ENCODE data around the gene HOXD8.
A peak's percentile ranks its signal among the peaks of the same experiment; 100 is the strongest.

The HOXD8 gene

DNA sequence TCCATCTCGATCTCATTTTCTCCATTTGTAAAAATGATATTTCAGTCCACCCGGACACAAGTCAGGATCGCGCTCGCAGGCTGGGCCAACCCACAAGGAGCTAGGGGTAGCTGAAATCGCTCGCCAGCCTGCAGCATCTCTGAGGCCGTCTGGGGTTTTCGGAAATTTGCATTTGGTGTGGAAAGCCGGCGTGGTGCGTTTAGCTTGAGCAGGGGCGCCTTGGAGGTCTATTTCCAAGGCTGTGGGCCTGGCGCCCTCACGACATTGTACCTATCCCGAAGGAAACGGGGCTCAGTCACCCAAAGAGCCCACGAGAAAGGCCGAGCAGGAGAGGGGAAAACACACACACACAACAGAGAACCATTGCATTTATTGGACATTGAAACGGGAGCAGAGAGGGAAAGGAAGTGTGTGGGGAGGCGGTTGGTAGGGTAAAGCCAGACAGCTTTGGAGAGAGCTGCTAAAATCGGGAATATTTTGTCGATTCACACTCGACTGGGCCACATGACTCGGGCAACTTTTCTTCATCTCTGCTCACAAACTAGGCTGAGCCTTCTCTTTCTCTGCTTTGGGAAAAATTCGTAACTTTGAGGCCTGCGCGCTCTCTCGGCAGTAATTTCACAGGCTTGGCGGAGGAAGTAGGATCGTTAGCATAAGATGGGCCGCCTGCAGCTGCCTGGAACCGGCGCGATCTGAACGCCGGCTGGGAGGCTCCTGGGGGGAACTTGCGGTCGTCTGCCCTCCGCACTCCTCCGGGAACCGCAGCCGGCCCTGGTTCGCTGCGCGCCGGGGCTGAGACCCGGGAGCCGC, 1.1 kb upstream of the HOXD8 start:
- H3K9me3 Mint-ChIP-seq = no peaks in the 10 kb centered on the region
- H3K4me1 Mint-ChIP-seq = peaks cover 36% of the 10 kb centered on the region
- H3K27me3 Mint-ChIP-seq = peaks cover 67% of the 10 kb centered on the region
- H3K36me3 Mint-ChIP-seq = peaks cover 2% of the 10 kb centered on the region
- peak overlapping the region; percentile 16 for H3K4me3 Mint-ChIP-seq
- H3K27ac Mint-ChIP-seq = peak overlapping the region; percentile 20

DNA sequence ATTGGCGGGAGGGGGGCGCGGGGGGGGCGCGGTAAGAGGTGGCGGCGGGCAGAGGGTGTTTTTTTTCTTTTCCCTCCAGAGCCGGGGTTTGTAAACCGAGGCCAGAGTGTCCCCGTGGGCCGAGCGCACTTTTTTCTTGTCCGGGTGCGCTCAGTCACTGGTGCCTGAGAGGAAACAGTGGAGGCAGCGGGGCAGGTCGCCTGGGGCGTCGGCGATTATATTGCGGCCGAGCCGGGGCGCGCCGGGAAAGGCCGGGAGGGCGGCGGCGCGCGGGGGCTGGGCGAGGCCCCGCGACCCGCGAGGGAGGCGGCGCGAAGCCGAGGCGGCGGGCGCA, 275 bp downstream of the HOXD8 start:
- H3K4me3 Mint-ChIP-seq = no peak overlapping the region
- peaks cover 69% of the 10 kb centered on the region for H3K27me3 Mint-ChIP-seq
- peaks cover 33% of the 10 kb centered on the region for H3K4me1 Mint-ChIP-seq
- no peaks in the 10 kb centered on the region for H3K9me3 Mint-ChIP-seq
- H3K27ac Mint-ChIP-seq = no peak overlapping the region
- H3K36me3 Mint-ChIP-seq = peaks cover 2% of the 10 kb centered on the region

DNA sequence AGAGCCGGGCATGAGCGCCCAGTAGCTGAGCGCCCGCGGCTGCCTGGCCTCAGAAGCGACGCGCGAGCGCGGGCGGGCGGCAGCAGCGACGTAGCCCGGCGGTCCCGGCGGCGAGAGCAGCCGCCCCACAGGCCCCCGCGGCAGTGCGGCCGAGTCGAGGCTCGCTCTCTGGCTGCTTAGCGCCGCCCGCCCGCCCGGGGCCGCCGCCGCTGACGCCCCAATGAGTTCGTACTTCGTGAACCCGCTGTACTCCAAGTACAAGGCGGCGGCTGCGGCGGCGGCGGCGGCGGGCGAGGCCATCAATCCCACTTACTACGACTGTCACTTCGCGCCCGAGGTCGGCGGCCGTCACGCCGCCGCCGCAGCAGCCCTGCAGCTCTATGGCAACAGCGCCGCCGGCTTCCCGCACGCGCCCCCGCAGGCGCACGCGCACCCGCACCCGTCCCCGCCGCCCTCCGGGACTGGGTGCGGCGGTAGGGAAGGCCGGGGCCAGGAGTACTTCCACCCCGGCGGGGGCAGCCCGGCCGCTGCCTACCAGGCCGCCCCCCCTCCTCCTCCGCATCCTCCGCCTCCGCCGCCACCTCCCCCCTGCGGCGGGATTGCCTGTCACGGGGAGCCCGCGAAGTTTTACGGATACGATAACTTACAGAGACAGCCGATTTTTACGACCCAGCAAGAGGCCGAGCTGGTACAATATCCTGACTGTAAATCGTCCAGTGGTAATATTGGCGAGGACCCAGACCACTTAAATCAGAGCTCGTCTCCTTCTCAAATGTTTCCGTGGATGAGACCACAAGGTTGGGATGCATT, 847 bp downstream of the HOXD8 start:
- H3K27ac Mint-ChIP-seq = no peak overlapping the region
- peak overlapping the region; percentile 62 for H3K4me3 Mint-ChIP-seq
- H3K9me3 Mint-ChIP-seq = no peaks in the 10 kb centered on the region
- peaks cover 71% of the 10 kb centered on the region for H3K27me3 Mint-ChIP-seq
- H3K4me1 Mint-ChIP-seq = peaks cover 35% of the 10 kb centered on the region
- peaks cover 2% of the 10 kb centered on the region for H3K36me3 Mint-ChIP-seq

DNA sequence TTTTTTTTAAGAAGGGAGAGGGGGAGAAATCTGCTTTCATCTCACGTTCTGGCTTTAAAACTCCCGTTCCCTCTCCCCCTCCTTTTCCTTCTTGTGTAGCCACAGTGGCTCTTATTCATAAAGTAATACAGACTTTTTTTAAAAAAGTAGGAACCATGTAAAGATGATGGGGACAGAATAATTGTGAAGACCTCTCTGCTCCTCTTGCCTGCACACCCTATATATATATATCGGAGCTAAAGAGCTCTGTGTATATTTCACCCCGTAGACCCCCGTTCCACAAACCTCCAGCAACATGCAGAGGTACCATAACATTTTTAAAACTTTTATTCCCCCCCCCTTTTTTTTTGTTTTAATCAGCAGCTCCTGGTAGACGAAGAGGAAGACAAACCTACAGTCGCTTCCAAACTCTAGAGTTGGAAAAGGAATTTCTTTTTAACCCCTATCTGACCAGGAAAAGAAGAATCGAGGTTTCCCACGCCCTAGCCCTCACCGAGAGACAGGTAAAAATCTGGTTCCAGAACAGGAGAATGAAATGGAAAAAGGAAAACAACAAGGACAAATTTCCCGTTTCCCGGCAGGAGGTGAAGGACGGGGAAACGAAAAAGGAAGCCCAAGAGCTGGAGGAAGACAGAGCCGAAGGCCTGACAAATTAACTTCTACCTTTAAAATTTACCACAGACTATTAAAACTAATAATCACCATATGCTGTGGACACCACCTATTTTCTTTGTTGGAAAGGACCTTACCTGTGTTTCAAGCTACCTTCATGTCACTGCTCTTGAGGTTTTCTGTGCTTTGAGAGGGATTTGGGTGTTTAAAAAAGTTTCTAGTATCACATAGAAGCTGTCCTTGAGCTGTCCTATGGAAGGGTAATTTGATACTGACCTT, 1.7 kb downstream of the HOXD8 start:
- Mint-ChIP-seq H3K27ac (peak overlapping the region; percentile 70), H3K9me3 (no peaks in the 10 kb centered on the region), H3K27me3 (peaks cover 71% of the 10 kb centered on the region), H3K36me3 (peaks cover 6% of the 10 kb centered on the region), H3K4me3 (peak overlapping the region; percentile 62), H3K4me1 (peaks cover 42% of the 10 kb centered on the region)

DNA sequence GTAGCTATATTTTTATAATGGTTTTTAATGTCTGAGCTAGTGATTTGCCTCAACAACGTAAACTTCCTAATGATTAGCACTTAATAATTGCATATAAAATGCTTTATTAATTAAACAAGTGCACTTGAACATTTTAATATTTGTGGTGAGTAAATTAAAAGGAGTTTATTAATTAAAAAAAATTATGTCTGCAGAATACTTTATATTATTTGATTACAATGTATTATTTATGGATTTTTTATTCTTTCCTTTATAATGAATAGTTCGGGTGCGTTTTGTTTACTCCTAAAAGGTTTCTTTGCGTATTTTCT, 2.3 kb downstream of the HOXD8 start:
- no peak overlapping the region for H3K27ac Mint-ChIP-seq
- H3K27me3 Mint-ChIP-seq = peaks cover 68% of the 10 kb centered on the region
- peaks cover 6% of the 10 kb centered on the region for H3K36me3 Mint-ChIP-seq
- H3K4me3 Mint-ChIP-seq = peak overlapping the region; percentile 75
- H3K9me3 Mint-ChIP-seq = no peaks in the 10 kb centered on the region
- peaks cover 42% of the 10 kb centered on the region for H3K4me1 Mint-ChIP-seq

DNA sequence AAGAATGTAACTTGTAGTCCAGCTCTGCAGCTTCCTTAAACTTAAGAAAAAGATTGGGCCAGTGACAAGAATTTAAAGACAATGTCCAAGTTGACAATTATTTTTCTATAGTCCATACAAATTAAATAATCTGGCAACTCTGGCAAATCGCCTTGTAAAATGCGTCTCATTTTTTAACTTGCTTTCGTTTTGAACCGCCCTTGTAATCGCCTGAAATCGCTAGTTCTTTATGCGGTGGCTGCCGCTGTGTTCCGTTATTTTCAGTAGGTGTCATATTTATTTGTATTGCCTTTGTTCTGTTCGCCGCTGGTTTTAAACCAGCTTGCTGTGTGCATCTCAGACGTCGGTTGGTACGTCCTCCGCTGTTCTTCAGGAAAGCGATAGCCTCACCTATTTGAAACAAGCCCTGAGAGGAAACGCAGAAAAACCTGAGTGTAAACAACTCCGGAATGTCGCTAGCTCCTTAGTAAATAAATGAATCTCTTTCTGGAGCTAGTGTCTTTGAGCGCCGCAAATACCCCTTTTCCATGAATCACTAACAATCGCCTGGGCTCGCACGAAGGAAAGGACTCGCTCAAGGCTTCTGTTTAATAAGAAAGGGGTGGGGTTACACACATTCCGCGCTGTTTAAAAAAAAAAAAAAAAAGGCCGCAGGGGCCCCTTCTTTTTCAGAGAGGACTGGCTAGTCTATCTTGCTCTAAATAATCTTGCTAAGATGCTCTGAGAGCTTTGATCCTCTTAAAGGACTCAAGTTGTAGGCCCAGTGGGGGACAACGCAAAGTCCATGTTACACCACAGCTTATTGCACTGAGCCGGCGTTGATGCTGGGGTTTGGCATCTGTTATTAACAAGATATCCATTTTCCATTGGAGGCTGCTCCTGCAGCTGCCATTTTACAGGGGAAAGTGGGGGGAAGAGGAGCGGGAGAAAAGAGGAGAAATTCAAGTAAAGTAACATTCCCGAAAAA, 3.0 kb downstream of the HOXD8 start:
- Mint-ChIP-seq H3K27me3 (peaks cover 65% of the 10 kb centered on the region), H3K4me1 (peaks cover 46% of the 10 kb centered on the region), H3K27ac (peak overlapping the region; percentile 42)

DNA sequence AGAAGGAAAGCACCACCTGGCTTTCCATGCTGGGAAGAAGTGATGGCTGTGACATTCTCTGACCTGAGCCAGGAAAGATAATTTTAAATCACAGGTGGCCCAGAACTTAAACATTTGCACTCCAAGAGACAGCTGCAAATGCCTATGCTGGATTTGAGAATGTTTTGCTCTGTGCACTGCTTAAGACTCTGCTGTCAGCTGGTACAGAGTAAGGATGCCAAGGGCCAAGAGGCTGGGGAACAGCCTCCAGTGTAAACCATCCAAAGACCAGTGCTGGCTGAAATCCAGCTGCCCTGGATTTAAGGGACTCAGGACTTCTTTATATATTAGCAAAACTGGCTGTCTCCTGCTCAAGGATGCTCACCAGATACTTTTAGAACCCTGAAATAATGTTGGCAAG, 3.9 kb downstream of the HOXD8 start:
- H3K9me3 Mint-ChIP-seq = peaks cover 5% of the 10 kb centered on the region
- peaks cover 38% of the 10 kb centered on the region for H3K4me1 Mint-ChIP-seq
- H3K4me3 Mint-ChIP-seq = no peak overlapping the region
- H3K27me3 Mint-ChIP-seq = peaks cover 66% of the 10 kb centered on the region
- H3K27ac Mint-ChIP-seq = no peak overlapping the region
- peaks cover 6% of the 10 kb centered on the region for H3K36me3 Mint-ChIP-seq

More for the DNA sequence above, 3.0 kb downstream of the HOXD8 start:
- H3K9me3 Mint-ChIP-seq = peaks cover under 1% of the 10 kb centered on the region
- peaks cover 6% of the 10 kb centered on the region for H3K36me3 Mint-ChIP-seq
- H3K4me3 Mint-ChIP-seq = peak overlapping the region; percentile 75

DNA sequence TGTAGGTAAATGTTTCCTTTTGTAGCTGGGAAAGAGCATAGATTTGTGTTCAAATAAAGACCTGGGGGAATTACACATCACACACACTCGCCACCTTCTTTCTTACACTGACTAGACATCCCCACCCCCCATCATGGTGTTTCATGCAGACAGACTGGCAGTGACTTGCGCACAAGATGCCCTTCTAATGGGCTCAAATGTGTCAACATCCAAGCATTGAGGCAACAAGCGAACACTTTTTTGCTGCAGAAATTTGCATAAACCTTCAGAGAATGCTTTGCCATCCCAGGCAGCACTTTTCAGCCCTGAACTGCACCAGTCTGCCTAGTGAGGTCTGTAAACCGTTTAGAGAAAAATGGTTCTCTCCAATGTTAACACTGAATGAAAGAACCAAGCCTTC, 4.5 kb downstream of the HOXD8 start:
- Mint-ChIP-seq H3K27ac (no peak overlapping the region), H3K4me1 (peaks cover 37% of the 10 kb centered on the region), H3K36me3 (peaks cover 6% of the 10 kb centered on the region)

DNA sequence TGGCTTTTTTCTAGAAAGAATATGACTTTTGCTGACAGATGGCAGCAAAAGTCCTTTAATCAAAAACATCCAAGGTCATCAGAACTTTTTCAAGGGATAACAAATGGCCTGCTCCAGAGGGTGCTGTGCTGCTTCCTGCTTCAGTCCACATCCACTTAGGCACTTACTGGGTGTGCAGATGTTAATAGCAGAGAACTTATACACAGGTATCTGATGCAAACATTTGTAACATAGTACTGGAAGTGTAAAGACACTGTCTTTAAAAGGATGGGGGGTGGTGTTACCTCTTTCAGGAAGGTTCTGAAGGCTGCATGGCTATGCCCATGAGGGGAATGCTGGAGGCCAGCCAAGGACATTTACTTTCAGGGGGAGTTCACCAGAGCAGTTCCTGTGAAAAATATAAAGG, 5.5 kb downstream of the HOXD8 start:
- H3K4me3 Mint-ChIP-seq = no peak overlapping the region
- H3K4me1 Mint-ChIP-seq = peaks cover 39% of the 10 kb centered on the region
- peaks cover 9% of the 10 kb centered on the region for H3K9me3 Mint-ChIP-seq
- peaks cover 6% of the 10 kb centered on the region for H3K36me3 Mint-ChIP-seq
- H3K27me3 Mint-ChIP-seq = peaks cover 72% of the 10 kb centered on the region
- H3K27ac Mint-ChIP-seq = no peak overlapping the region

More for the DNA sequence above, 4.5 kb downstream of the HOXD8 start:
- Mint-ChIP-seq H3K9me3 (peaks cover 9% of the 10 kb centered on the region), H3K4me3 (no peak overlapping the region), H3K27me3 (peaks cover 67% of the 10 kb centered on the region)

DNA sequence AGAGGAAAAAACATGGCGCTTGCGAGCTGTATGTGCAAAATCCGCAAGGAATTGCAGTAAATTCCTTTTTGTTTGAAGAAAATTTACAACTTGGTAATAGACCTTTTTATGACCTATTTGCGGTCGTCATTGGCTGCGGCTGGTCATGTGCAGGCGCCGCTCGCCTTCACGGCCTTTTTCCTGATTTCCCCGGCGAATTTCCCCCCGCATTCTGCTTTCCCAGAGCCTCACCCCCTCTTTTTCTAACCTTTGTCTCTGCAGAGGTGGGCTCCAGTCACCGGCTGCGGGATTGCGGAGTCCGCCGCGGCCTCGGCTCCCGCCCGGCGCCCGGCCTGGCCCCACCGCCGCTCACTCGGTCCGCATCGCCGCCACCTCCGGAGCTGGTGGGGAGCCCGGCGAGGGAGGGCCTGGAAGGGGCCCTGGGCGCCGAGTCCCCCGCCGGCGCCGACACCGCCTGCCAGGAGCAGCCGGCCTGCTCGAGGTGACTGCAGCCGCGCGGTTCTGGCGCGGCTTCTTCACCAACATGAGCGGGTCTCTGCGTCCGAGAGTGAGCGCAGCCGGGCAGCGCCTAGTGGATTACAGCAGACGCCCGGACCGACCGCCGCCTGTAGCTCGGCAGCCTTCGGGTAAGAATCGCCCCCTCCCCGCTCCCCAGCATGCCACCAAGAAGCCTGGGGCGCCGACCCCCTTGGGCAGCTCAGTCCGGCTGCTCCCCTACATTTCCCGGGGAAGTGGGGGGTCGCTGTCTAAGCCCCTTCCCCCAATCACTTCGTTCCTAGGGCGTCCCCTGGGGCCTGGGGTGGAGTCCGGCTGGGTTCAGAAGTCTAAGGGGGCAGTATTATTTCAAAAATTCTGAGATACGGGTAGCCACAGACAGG, 7.1 kb downstream of the HOXD8 start:
- H3K27me3 Mint-ChIP-seq = peaks cover 70% of the 10 kb centered on the region
- H3K27ac Mint-ChIP-seq = no peak overlapping the region
- H3K36me3 Mint-ChIP-seq = peaks cover 6% of the 10 kb centered on the region
- peaks cover 31% of the 10 kb centered on the region for H3K4me1 Mint-ChIP-seq
- H3K9me3 Mint-ChIP-seq = peaks cover 9% of the 10 kb centered on the region
- no peak overlapping the region for H3K4me3 Mint-ChIP-seq

DNA sequence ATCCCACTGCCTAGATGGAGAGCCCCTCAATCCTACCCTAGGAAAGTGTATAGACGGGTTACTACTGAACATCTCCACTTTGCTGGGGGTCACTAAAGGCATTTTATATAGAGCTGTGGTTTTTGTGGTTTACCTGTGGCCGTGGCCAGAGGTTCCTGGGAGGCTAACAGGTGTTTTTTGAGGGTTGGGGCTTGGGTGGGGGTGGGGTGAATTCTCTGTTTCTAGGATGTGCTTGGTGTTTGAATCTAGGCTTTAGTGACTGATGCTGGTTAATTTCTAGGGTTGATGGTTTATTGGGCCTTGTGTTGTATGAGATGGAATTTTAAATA, 7.7 kb downstream of the HOXD8 start:
- H3K27ac Mint-ChIP-seq = no peak overlapping the region
- H3K4me3 Mint-ChIP-seq = no peak overlapping the region
- peaks cover 9% of the 10 kb centered on the region for H3K9me3 Mint-ChIP-seq
- peaks cover 27% of the 10 kb centered on the region for H3K4me1 Mint-ChIP-seq
- peaks cover 69% of the 10 kb centered on the region for H3K27me3 Mint-ChIP-seq
- H3K36me3 Mint-ChIP-seq = peaks cover 6% of the 10 kb centered on the region

DNA sequence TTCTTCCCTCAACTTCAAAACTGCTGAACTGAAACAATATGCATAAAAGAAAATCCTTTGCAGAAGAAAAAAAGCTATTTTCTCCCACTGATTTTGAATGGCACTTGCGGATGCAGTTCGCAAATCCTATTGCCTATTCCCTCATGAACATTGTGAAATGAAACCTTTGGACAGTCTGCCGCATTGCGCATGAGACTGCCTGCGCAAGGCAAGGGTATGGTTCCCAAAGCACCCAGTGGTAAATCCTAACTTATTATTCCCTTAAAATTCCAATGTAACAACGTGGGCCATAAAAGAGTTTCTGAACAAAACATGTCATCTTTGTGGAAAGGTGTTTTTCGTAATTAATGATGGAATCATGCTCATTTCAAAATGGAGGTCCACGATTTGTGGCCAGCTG, 8.4 kb downstream of the HOXD8 start:
- H3K27me3 Mint-ChIP-seq = peaks cover 65% of the 10 kb centered on the region
- H3K27ac Mint-ChIP-seq = no peak overlapping the region
- H3K36me3 Mint-ChIP-seq = peaks cover 6% of the 10 kb centered on the region
- peaks cover 9% of the 10 kb centered on the region for H3K9me3 Mint-ChIP-seq
- peaks cover 23% of the 10 kb centered on the region for H3K4me1 Mint-ChIP-seq
- H3K4me3 Mint-ChIP-seq = no peak overlapping the region

DNA sequence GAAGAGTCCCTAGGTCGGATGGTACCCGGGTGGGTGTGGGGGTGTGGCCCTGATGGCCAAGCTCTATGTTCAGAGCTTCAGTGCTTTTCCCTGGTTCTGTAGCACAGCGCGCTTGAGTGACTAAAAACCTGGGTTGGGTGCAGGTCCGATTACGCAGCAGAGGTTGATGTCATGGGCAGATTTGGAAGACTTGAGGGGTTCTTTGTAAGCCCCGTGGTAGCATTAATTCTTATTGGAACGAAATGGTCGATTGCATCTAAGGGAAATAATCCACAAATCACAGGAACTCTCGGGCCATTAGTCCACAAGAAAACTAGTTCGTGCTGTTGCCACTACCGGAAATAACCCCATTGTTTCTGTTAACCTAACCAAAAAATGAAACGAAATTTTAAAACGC, 9.0 kb downstream of the HOXD8 start:
- H3K27ac Mint-ChIP-seq = no peak overlapping the region

More for the DNA sequence above, 9.0 kb downstream of the HOXD8 start:
- Mint-ChIP-seq H3K36me3 (peaks cover 5% of the 10 kb centered on the region), H3K27me3 (peaks cover 66% of the 10 kb centered on the region), H3K9me3 (peaks cover 9% of the 10 kb centered on the region), H3K4me3 (no peak overlapping the region), H3K4me1 (peaks cover 23% of the 10 kb centered on the region)

All from activated naive CD4-positive, alpha-beta T cell treated with anti-CD3 and anti-CD28 coated beads, Interleukin-2, amount 50 U/mL, for 24 hours (primary cell).